CD4-positive, alpha-beta memory T cell (primary cell): ENCODE data around the gene WBP1. TPM values are rescaled to one million over a fixed set of nuclear protein-coding genes. Genes with fewer than 3 reads are reported as not detected.
A peak's percentile ranks its signal among the peaks of the same experiment; 100 is the strongest.
"Not testable (repeated sequence)": the region's sequence is repeated elsewhere in the genome, so short reads cannot be mapped to it uniquely, and the experiment has no call there.

ENCODE experiments used
- CTCF ChIA-PET: fragments of 350-600 bp; sonication (Branson Sonifier 250); formaldehyde crosslinking; loops from one replicate; lab custom pipeline; 2021; ENCODE audit warnings: inconsistent platforms; ENCODE audit not compliant: partially characterized antibody; lab: Charles Lee
- POLR2A ChIA-PET: fragments of 350-600 bp; sonication (Branson Sonifier 250); formaldehyde crosslinking; loops from one replicate; lab custom pipeline; 2021; ENCODE audit not compliant: partially characterized antibody; lab: Charles Lee
- DNase-seq, 5 donors: peaks; one replicate each; pipeline versions ENCODE4 v3.0.0 to v3.0.0-alpha.2; 2020 to 2022; ENCODE audit warnings: mixed read lengths in 1 of 5
- H3K27ac ChIP-seq: one replicate; pipeline ENCODE4 v1.7.0; 2013; ENCODE audit warnings: low read depth, low read length
- H3K27me3 ChIP-seq: 2 replicates; pipeline ENCODE4 v1.7.0; 2013; ENCODE audit warnings: mild to moderate bottlenecking, low read length, moderate library complexity; ENCODE audit not compliant: insufficient read depth
- H3K36me3 ChIP-seq: 2 replicates; pipeline ENCODE4 v1.7.0; 2013; ENCODE audit warnings: mild to moderate bottlenecking, low read length, moderate library complexity; ENCODE audit not compliant: insufficient read depth
- H3K4me1 ChIP-seq: 2 replicates; pipeline ENCODE4 v1.7.0; 2013; ENCODE audit warnings: mild to moderate bottlenecking, low read length, moderate library complexity; ENCODE audit not compliant: insufficient read depth
- H3K4me3 ChIP-seq, 2 donors: one replicate each; pipeline ENCODE4 v1.7.0; 2013; ENCODE audit warnings: low read length in 2 of 2, mild to moderate bottlenecking in 1 of 2
- H3K9me3 ChIP-seq, 2 donors: one replicate each; pipeline ENCODE4 v1.7.0; 2013; ENCODE audit warnings: low read length in 2 of 2, control low read depth in 1 of 2; ENCODE audit not compliant: control insufficient read depth in 1 of 2
- H3K27ac Mint-ChIP-seq, 7 donors: one replicate each; pipeline ENCODE4 v1.8.0; 2020 to 2021; ENCODE audit warnings: mixed read lengths in 7 of 7, mild to moderate bottlenecking in 6 of 7, inconsistent platforms in 3 of 7, moderate library complexity in 3 of 7
- H3K27me3 Mint-ChIP-seq, 2 donors: one replicate each; pipeline ENCODE4 v1.8.0; 2020 to 2021; ENCODE audit warnings: mixed read lengths in 2 of 2
- H3K36me3 Mint-ChIP-seq, 2 donors: one replicate each; pipeline ENCODE4 v1.8.0; 2020 to 2021; ENCODE audit warnings: mixed read lengths in 2 of 2, inconsistent platforms in 1 of 2, mild to moderate bottlenecking in 1 of 2
- H3K4me1 Mint-ChIP-seq, 4 donors: one replicate each; pipeline ENCODE4 v1.8.0; 2020 to 2021; ENCODE audit warnings: mixed read lengths in 4 of 4, mild to moderate bottlenecking in 1 of 4
- H3K4me3 Mint-ChIP-seq, 8 donors: one replicate each; pipeline ENCODE4 v1.8.0; 2020 to 2021; ENCODE audit warnings: mixed read lengths in 8 of 8, mild to moderate bottlenecking in 7 of 8, moderate library complexity in 6 of 8, inconsistent platforms in 3 of 8
- H3K9me3 Mint-ChIP-seq, 8 donors: one replicate each; pipeline ENCODE4 v1.8.0; 2020 to 2021; ENCODE audit warnings: mixed read lengths in 8 of 8, mild to moderate bottlenecking in 5 of 8, inconsistent platforms in 3 of 8, moderate library complexity in 1 of 8
- intact Hi-C: fragments of 100-400 bp; cut with micrococcal nuclease; formaldehyde crosslinking; loops from one replicate; pipeline ENCODE4 v1.15.1; 2023
- polyA plus RNA-seq, 2 donors: library from polyadenylated mRNA; unstranded; fragments of 300-500 nt; fragmentation: Illumina TruSeq; gene quantifications; one replicate each; pipeline ENCODE4 v1.2.3, GENCODE V29; 2021
- total RNA-seq, 2 experiments: library from RNA; stranded (reverse); gene quantifications; one replicate each; pipeline ENCODE4 v1.2.3, GENCODE V29; 2021

The WBP1 gene
- total and polyA plus RNA-seq, 4 experiments from 2014 or later, result 38.1 to 109 (median 74.7) TPM

DNA sequence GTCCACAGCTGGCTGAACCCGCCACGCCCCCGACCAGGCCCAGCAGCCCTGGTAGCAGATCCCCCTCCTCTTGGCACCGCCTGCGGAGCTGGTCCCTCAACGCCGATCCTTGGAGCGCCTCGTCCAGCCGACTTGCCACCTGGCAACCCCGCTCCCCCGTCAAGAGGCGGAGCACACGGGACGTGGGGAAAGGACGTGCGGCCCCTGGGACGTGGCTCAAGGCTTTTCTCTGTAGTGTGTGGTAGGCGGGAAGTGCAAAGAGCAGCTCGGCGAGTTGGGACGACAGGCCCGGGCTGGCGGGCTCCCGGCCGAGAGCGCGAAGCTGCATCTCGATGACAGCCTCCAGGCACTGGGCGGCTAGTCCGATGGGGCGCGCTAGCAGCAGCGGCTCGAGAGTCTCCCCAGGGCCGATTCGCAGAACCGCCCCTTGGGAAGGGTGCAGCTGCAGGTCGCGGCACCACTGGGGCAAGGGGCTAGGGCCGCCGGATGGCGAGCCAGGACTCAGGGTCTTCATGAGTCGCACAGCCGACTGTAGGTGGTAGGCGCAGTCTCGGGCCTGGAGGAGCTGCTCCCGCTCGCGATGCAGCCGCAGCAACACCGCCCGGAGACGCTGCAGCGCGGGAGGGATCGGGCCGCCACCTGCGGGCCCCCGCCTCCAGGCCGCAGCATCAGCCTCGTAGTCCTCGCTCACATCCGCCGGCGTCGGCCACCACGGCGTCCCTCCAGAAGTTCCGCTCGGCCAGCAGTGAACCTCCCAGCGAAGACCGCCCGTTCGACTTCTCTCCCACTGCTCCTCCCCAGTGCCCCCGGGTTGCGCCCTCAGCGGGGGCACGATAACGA, 23.9 kb downstream of the WBP1 start:
- H3K9me3 ChIP-seq, result no peaks in the 10 kb centered on the region
- peak overlapping the region; percentile 91 to 100 (median 100) for H3K27ac Mint-ChIP-seq
- H3K27ac ChIP-seq, result peak overlapping the region; percentile 91
- H3K4me1 Mint-ChIP-seq, result peaks cover 19 to 43% (median 27%) of the 10 kb centered on the region in 4 donors
- peak overlapping the region; percentile 57 to 100 for H3K4me3 ChIP-seq
- H3K27me3 ChIP-seq, result no peaks in the 10 kb centered on the region
- ChIA-PET POLR2A (interaction anchor here (0.6 to 14.3 kb wide), 29 partner anchors 9 to 745 kb away, joined by 3 to 516 read pairs (median 6); partner anchors contain the start of genes AUP1, C2orf81, HTRA2 and INO80B), CTCF (interaction anchor here (0.8 to 11.3 kb wide), 23 partner anchors 8 to 654 kb away, joined by 3 to 141 read pairs (median 6); partner anchors contain the start of genes AUP1, DQX1, HTRA2 and INO80B)
- peaks cover 19 to 41% of the 10 kb centered on the region in 2 donors for H3K36me3 Mint-ChIP-seq
- no peaks in the 10 kb centered on the region for H3K27me3 Mint-ChIP-seq
- H3K4me1 ChIP-seq, result peaks cover 28% of the 10 kb centered on the region
- peaks cover 4% of the 10 kb centered on the region for H3K36me3 ChIP-seq
- H3K4me3 Mint-ChIP-seq, result peak overlapping the region; percentile 99 to 100 (median 100)
- H3K9me3 Mint-ChIP-seq, result no peaks in the 10 kb centered on the region
- intact Hi-C loops, result loop anchor here (2.0 to 10.0 kb wide), 2 partner anchors 73 to 173 kb away; partner anchors contain the start of genes DOK1 and SEMA4F
- DNase-seq, result peak in 2 of 5 donors; percentile 23 to 60

DNA sequence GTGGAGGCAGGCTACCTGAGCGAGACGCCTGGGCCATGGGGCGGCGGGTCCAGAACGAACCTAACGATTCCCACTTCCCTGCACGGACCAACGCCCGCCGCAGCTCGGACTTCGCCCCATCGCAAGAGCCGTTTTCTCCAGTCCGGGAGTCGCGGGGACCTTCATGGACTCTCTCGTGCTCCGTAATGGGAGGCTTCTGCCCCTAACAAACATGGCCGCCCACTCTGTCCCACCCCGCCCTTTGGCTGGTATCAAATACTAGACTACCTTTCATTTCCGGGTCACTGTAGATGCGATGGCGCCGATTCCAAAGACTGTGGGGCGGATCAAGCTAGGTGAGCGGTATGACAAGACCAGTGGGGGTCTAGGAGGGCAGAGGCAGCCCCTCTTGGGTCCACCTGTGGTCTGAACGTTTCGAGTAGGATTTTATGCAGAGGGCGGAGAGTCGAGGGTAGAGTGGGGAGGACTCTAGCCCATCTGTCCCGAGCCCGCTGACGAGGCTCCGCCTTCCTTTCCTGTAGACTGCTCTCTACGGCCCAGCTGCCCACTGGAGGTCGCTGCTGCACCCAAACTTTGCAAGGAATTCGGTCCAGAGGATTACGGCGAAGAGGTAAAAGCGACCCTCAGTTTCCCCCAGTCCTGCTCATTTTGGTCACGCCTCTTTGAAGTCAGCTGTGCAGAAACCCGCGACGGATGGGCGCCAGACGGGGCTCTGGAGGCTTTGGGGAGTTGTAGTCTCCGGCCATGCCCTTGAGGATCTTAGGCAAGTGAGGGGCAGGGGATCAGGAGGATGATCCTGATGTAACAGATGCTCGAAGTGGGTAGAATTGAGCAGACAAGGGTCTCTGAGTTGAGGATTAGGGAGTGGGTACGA, 24.8 kb downstream of the WBP1 start, which contains the start of the genes CCDC142 and TTC31:
Gene CCDC142, minus strand, starts transcription at position 198 of the 874 bp plus-strand sequence. Its CDS starts 161 bp downstream, at position 37.
Gene TTC31, plus strand, starts transcription at position 281 of the 874 bp plus-strand sequence. Its CDS starts 15 bp downstream, at position 296.
- peaks cover 17 to 43% (median 25%) of the 10 kb centered on the region in 4 donors for H3K4me1 Mint-ChIP-seq
- CTCF ChIA-PET, result interaction anchor here (0.6 to 11.3 kb wide), 26 partner anchors 9 to 746 kb away, joined by 3 to 141 read pairs (median 5); partner anchors contain the start of genes AUP1, DQX1, HTRA2 and INO80B
- H3K4me3 Mint-ChIP-seq, result peak within 1 kb of the TSS; percentile 99 to 100 (median 100)
- DNase-seq, result peak; percentile 94 to 98 (median 96)
- peaks cover 19 to 36% of the 10 kb centered on the region in 2 donors for H3K36me3 Mint-ChIP-seq
- H3K9me3 Mint-ChIP-seq, result no peaks in the 10 kb centered on the region
- no peaks in the 10 kb centered on the region for H3K36me3 ChIP-seq
- H3K9me3 ChIP-seq, result no peaks in the 10 kb centered on the region
- peak within 1 kb of the TSS; percentile 57 to 100 for H3K4me3 ChIP-seq
- intact Hi-C loops, result loop anchor here (1.0 to 10.0 kb wide), 12 partner anchors 11 to 393 kb away; partner anchors contain the start of genes C2orf81, DOK1, MOB1A and MRPL53
- peak within 1 kb of the TSS; percentile 91 to 100 (median 100) for H3K27ac Mint-ChIP-seq
- no peaks in the 10 kb centered on the region for H3K27me3 ChIP-seq
- H3K4me1 ChIP-seq, result peaks cover 28% of the 10 kb centered on the region
- POLR2A ChIA-PET, result interaction anchor here (0.6 to 14.3 kb wide), 33 partner anchors 10 to 746 kb away, joined by 3 to 516 read pairs (median 4); partner anchors contain the start of genes AUP1, C2orf81, HTRA2 and INO80B
- H3K27me3 Mint-ChIP-seq, result no peaks in the 10 kb centered on the region
- H3K27ac ChIP-seq, result peak within 1 kb of the TSS; percentile 91

DNA sequence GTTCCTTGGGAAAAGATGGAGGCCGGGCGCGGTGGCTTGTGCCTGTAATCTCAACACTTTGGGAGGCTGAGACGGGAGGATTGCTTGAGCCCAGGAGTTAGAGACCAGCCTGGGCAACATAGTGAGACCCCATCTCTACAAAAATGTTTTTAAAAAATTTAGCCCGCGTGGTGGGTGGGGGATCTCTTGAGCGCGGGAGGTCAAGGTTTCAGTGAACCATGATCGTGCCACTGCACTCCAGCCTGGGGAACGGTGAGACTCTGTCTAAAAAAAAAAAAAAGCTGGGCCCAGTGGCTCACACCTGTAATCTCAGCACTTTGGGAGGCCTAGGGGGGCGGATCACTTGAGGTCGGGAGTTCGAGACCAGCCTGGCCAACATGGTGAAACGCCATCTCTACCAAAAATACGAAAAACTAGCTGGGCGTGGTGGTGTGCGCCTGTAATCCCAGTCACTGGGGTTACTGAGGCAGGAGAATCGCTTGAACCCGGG, 25.5 kb downstream of the WBP1 start:
- Histone ChIP-seq H3K4me1 (peaks cover 28% of the 10 kb centered on the region), H3K4me3 (peak overlapping the region; percentile 57 to 100), H3K27ac (peak overlapping the region; percentile 91)
- H3K4me3 Mint-ChIP-seq, result peak overlapping the region; percentile 99 to 100 (median 100)
- intact Hi-C loops, result loop anchor here (1.0 to 10.0 kb wide), 12 partner anchors 11 to 393 kb away; partner anchors contain the start of genes C2orf81, DOK1, MOB1A and MRPL53
- not testable (repeated sequence) for H3K9me3 ChIP-seq, H3K9me3 Mint-ChIP-seq, H3K27me3 Mint-ChIP-seq, H3K27me3 ChIP-seq, DNase-seq, H3K36me3 ChIP-seq
- ChIA-PET CTCF (interaction anchor here (0.6 to 11.3 kb wide), 20 partner anchors 9 to 747 kb away, joined by 3 to 141 read pairs (median 8); partner anchors contain the start of genes AUP1, DQX1, HTRA2 and INO80B), POLR2A (interaction anchor here (0.8 to 14.3 kb wide), 24 partner anchors 10 to 746 kb away, joined by 3 to 516 read pairs (median 6); partner anchors contain the start of genes AUP1, C2orf81, HTRA2 and INO80B)
- peak overlapping the region; percentile 91 to 100 (median 100) for H3K27ac Mint-ChIP-seq
- peaks cover 19 to 36% of the 10 kb centered on the region in 2 donors for H3K36me3 Mint-ChIP-seq
- H3K4me1 Mint-ChIP-seq, result peaks cover 17 to 43% (median 25%) of the 10 kb centered on the region in 4 donors

DNA sequence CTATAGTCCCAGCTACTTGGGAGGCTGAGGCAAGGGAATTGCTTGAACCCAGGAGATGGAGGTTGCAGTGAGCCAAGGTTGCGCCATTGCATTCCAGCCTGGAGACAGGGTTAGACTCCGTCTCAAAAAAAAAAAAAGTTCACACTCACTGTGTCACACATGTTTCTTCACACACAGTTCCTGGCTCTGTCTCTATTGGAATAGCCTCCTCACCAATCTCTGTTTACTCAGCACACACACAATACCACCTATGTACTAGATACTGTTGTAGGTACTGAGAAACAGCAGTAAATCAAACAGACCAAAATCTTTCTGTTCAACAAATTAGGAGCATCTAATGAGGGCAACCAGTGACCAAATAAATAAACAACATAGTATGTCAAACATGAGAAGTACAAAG, 27.9 kb downstream of the WBP1 start:
- H3K4me3 Mint-ChIP-seq, result peak overlapping the region in 1 of 8 donors; percentile 41
- H3K9me3 ChIP-seq, result no peaks in the 10 kb centered on the region
- no peak overlapping the region for H3K27ac ChIP-seq
- CTCF ChIA-PET, result interaction anchor here (11.3 kb wide), 1 partner anchor 102 kb away, joined by 141 read pairs; no protein-coding TSS in a partner anchor
- H3K9me3 Mint-ChIP-seq, result no peaks in the 10 kb centered on the region
- H3K4me3 ChIP-seq, result no peak overlapping the region
- DNase-seq, result no peak
- H3K4me1 Mint-ChIP-seq, result peaks cover 12 to 26% (median 17%) of the 10 kb centered on the region in 4 donors
- no peak overlapping the region for H3K27ac Mint-ChIP-seq
- intact Hi-C loops, result loop anchor here (10.0 kb wide), 1 partner anchor 169 kb away; the partner anchor contains the start of gene SEMA4F
- POLR2A ChIA-PET, result no interaction called here
- H3K4me1 ChIP-seq, result peaks cover 23% of the 10 kb centered on the region
- no peaks in the 10 kb centered on the region for H3K27me3 Mint-ChIP-seq
- H3K36me3 Mint-ChIP-seq, result peaks cover 30 to 41% of the 10 kb centered on the region in 2 donors
- H3K27me3 ChIP-seq, result no peaks in the 10 kb centered on the region
- H3K36me3 ChIP-seq, result peaks cover 17% of the 10 kb centered on the region

DNA sequence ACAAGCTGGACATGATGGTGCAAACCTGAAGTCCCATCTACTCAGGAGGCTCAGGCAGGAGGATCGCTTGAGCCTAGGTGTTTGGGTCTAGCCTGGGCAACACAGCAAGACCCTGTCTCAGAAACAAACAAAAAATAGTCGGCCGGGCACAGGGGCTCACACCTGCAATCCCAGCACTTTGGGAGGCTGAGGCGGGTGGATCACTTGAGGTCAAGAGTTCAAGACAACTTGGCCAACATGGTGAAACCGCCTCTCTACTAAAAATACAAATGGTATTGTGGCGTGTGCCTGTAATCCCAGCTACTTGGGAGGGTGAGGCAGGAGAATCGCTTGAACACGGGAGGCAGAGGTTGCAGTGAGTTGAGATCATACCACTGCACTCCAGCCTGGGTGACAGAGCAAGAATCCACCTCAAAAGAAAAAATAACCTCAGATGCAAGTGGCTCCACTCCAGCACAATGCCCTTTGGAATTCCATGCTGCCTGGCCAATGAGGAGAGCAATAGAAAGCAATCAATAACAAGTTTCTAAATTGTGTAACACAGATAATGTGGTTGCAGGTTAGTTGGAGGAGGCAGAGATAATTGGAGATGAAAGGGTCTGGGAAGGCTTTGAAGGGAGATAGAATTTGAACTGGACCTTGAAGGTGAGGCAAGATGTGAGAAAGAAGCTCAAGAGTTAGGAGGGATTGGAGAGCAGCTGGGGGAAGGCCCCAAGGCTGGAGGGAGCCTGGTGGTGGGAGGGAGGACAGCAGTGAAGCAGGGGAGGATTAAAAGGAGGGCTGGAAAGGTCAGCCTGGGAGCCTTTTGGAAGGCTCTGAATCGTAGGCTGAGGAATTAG, 30.6 kb downstream of the WBP1 start:
- intact Hi-C loops, result loop anchor here (10.0 kb wide), 1 partner anchor 166 kb away; the partner anchor contains the start of gene SEMA4F
- Histone ChIP-seq H3K27me3 (no peaks in the 10 kb centered on the region), H3K4me1 (peaks cover 5% of the 10 kb centered on the region), H3K9me3 (no peaks in the 10 kb centered on the region), H3K27ac (no peak overlapping the region), H3K36me3 (peaks cover 45% of the 10 kb centered on the region), H3K4me3 (no peak overlapping the region)
- ChIA-PET POLR2A (interaction anchor here (1.0 to 1.6 kb wide), 3 partner anchors 12 to 31 kb away, joined by 3 to 5 read pairs (median 4); partner anchors contain the start of genes PCGF1 and WBP1), CTCF (interaction anchor here (1.0 to 11.3 kb wide), 2 partner anchors 44 to 99 kb away, joined by 3 to 141 read pairs; no protein-coding TSS in a partner anchor)
- Mint-ChIP-seq H3K4me1 (peaks cover 0 to 8% (median 3%) of the 10 kb centered on the region in 4 donors), H3K4me3 (no peak overlapping the region), H3K9me3 (no peaks in the 10 kb centered on the region), H3K27me3 (no peaks in the 10 kb centered on the region), H3K27ac (no peak overlapping the region), H3K36me3 (peaks cover 49 to 55% of the 10 kb centered on the region in 2 donors)
- no peak for DNase-seq
